ENCODE measurements around the gene RBM33. TPM values are rescaled to one million over a fixed set of nuclear protein-coding genes. Genes with fewer than 3 reads are reported as not detected.

Gene RBM33
- total and polyA plus RNA-seq, 2 of the 4 experiments (the other 2 are of a cell fraction): 7.3 to 10.8 TPM

DNA sequence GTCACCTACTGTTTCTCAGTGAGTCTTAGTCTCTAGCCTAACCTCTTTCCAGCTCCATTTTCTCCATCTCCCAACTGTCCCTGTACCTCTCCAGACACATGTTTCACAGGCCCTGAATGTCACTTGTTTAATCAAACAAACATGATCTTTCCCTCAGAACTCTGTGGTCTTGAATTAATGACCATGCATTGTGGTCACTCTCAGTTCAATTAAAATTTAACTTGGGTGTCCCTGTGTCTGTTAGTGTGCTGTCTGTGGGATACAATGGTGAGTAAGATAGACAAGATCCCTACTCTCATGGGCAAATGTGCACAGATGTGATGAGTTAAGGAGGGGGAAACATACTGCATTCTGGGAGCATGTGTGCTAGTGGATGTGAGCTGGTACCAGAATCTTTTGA is 65.0 kb downstream of the RBM33 start:
- Histone ChIP-seq H3K36me3 (ENCODE audit: control insufficient read depth, insufficient read depth, low read length) (peaks cover 42% of the 10 kb centered on the region), H3K27ac (ENCODE audit: insufficient read depth, low read length) (no peak overlapping the region), H3K4me2 (ENCODE audit: low read depth, low read length) (no peak overlapping the region), H3K79me1 (ENCODE audit: low read depth in 1 of 2, low read length in 2 of 2) (peaks cover 52 to 60% of the 10 kb centered on the region in 2 experiments), H2BK5ac (ENCODE audit: low read depth, low read length, poor library complexity, severe bottlenecking) (no peak overlapping the region), H3K9me3 (ENCODE audit: control insufficient read depth, insufficient read depth, low read length) (no peaks in the 10 kb centered on the region), H4K91ac (ENCODE audit: insufficient read depth, low read depth, low read length) (no peak overlapping the region), H3K23ac (ENCODE audit: low read depth, low read length) (no peak overlapping the region), H3K56ac (ENCODE audit: extremely low read depth, insufficient read depth, low read length) (no peak overlapping the region), H3K4me3 (ENCODE audit: insufficient read depth, low read depth, low read length) (no peak overlapping the region), H3K4me1 (ENCODE audit: control insufficient read depth, insufficient read depth, low read length) (no peaks in the 10 kb centered on the region), H3K18ac (ENCODE audit: low read depth, low read length) (no peak overlapping the region), H2AK5ac (ENCODE audit: low read depth, low read length) (no peak overlapping the region), H2BK120ac (ENCODE audit: low read depth, low read length) (no peak overlapping the region), H3K27me3 (ENCODE audit: control insufficient read depth, insufficient read depth, low read length) (no peaks in the 10 kb centered on the region), H3K14ac (replicated peaks; ENCODE audit: low read depth, low read length) (no peak overlapping the region), H2BK20ac (ENCODE audit: low read depth, low read length) (no peak overlapping the region), H2AK9ac (replicated peaks; ENCODE audit: low read depth, low read length, poor library complexity) (no peak overlapping the region), H3K4ac (ENCODE audit: low read depth, low read length) (no peak overlapping the region), H2AFZ (replicated peaks; ENCODE audit: low read length, poor library complexity) (no peak overlapping the region), H4K8ac (ENCODE audit: low read depth in 2 of 2, low read length in 2 of 2) (no peak overlapping the region), H2BK15ac (ENCODE audit: low read depth, low read length) (no peak overlapping the region), H4K5ac (ENCODE audit: low read depth, low read length) (no peak overlapping the region), H4K20me1 (ENCODE audit: insufficient read depth, low read length) (peaks cover 17% of the 10 kb centered on the region), H3K9ac (ENCODE audit: low read depth, low read length) (no peak overlapping the region), H3K9me1 (ENCODE audit: insufficient read depth, low read length) (peaks cover 18% of the 10 kb centered on the region)
- BruUV-seq (replicated peaks): no TSS peak
- DNase-seq (no peak), ATAC-seq (ENCODE audit: low read depth) (no peak)
- intact Hi-C loops (cut with micrococcal nuclease) (no loop called here), in situ Hi-C loops (cut with MboI; ENCODE audit: low sequenced_read_pairs) (no loop called here), dilution Hi-C loops (cut with HindIII; ENCODE audit: low sequenced_read_pairs, unreplicated experiment) (no loop called here)
- TF ChIP-seq FOS (IDR thresholded peaks at IDR 0.05; ENCODE audit: low read depth, low read length) (no peak), MXI1 (IDR thresholded peaks at IDR 0.05; ENCODE audit: borderline replicate concordance, low read depth, low read length) (no peak), MAZ (IDR thresholded peaks at IDR 0.05; ENCODE audit: borderline replicate concordance, low read depth, low read length) (no peak), MAFK (IDR thresholded peaks at IDR 0.05; ENCODE audit: low read depth, low read length) (no peak), SMC3 (IDR thresholded peaks at IDR 0.05; ENCODE audit: low read depth, low read length) (no peak), RFX5 (IDR thresholded peaks at IDR 0.05; ENCODE audit: low read depth, low read length) (no peak)
- TF ChIP-seq, protein P1, sequence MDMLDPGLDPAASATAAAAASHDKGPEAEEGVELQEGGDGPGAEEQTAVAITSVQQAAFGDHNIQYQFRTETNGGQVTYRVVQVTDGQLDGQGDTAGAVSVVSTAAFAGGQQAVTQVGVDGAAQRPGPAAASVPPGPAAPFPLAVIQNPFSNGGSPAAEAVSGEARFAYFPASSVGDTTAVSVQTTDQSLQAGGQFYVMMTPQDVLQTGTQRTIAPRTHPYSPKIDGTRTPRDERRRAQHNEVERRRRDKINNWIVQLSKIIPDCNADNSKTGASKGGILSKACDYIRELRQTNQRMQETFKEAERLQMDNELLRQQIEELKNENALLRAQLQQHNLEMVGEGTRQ (IDR thresholded peaks at IDR 0.05; ENCODE audit: low read depth, low read length): no peak
- TF ChIP-seq, protein P2, sequence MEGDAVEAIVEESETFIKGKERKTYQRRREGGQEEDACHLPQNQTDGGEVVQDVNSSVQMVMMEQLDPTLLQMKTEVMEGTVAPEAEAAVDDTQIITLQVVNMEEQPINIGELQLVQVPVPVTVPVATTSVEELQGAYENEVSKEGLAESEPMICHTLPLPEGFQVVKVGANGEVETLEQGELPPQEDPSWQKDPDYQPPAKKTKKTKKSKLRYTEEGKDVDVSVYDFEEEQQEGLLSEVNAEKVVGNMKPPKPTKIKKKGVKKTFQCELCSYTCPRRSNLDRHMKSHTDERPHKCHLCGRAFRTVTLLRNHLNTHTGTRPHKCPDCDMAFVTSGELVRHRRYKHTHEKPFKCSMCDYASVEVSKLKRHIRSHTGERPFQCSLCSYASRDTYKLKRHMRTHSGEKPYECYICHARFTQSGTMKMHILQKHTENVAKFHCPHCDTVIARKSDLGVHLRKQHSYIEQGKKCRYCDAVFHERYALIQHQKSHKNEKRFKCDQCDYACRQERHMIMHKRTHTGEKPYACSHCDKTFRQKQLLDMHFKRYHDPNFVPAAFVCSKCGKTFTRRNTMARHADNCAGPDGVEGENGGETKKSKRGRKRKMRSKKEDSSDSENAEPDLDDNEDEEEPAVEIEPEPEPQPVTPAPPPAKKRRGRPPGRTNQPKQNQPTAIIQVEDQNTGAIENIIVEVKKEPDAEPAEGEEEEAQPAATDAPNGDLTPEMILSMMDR (conservative IDR thresholded peaks at IDR 0.05; ENCODE audit: low read depth, low read length): no peak
- ChIA-PET CTCF (no interaction called here), POLR2A (ENCODE audit: unreplicated experiment) (no interaction called here)
